ENCODE measurements around the gene RBMS2.

- TF ChIP-seq CTCF (IDR thresholded peaks at IDR 0.05 in 4 of 5, conservative IDR thresholded peaks at IDR 0.05 in 1 of 5): no peak
- TF ChIP-seq POLR2A (IDR thresholded peaks at IDR 0.05): no peak
Observed at GRCh38 chr12:56474389-56474788, 47.2 kb upstream of the RBMS2 start.
